Activated CD4-positive, alpha-beta T cell treated with anti-CD3 and anti-CD28 coated beads for 36 hours (primary cell): Measurements from ENCODE around the gene TCTN1. TPM values are rescaled to one million over a fixed set of nuclear protein-coding genes. Genes with fewer than 3 reads are reported as not detected.

Experiments used
- ATAC-seq: fragments of 200-7000 bp; cut with Tn5 transposase; one replicate; pipeline ENCODE4 v1.10.0; 2021; ENCODE audit warnings: mild to moderate bottlenecking, moderate library complexity
- CTCF ChIA-PET: fragments of 350-600 bp; sonication (Branson Sonifier 250); formaldehyde crosslinking; loops from one replicate; lab custom pipeline; 2021; ENCODE audit warnings: antibody characterized with exemption; lab: Charles Lee
- POLR2A ChIA-PET: fragments of 350-600 bp; sonication (Branson Sonifier 250); formaldehyde crosslinking; loops from one replicate; lab custom pipeline; 2021; ENCODE audit warnings: antibody characterized with exemption, inconsistent platforms; lab: Charles Lee
- DNase-seq: peaks from one replicate; pipeline ENCODE4 v3.0.0-alpha.2; 2020
- H3K27ac Mint-ChIP-seq: one replicate; pipeline ENCODE4 v1.8.0; 2021; ENCODE audit warnings: mixed read lengths
- H3K27me3 Mint-ChIP-seq: one replicate; pipeline ENCODE4 v1.8.0; 2021; ENCODE audit warnings: mixed read lengths
- H3K36me3 Mint-ChIP-seq: one replicate; pipeline ENCODE4 v1.8.0; 2021; ENCODE audit warnings: low read depth, mixed read lengths
- H3K4me1 Mint-ChIP-seq: one replicate; pipeline ENCODE4 v1.8.0; 2021; ENCODE audit warnings: mixed read lengths
- H3K4me3 Mint-ChIP-seq: one replicate; pipeline ENCODE4 v1.8.0; 2021; ENCODE audit warnings: mild to moderate bottlenecking, moderate library complexity, mixed read lengths
- H3K9me3 Mint-ChIP-seq: one replicate; pipeline ENCODE4 v1.8.0; 2021; ENCODE audit warnings: low read depth, mixed read lengths
- intact Hi-C, 2 experiments: fragments of 100-400 bp; cut with DNase I in 1 of 2; cut with micrococcal nuclease in 1 of 2; formaldehyde crosslinking; loops; one replicate each; pipeline versions ENCODE4 v1.14.2 to v1.15.1; 2022 to 2024; cut with DNase I, micrococcal nuclease
- total RNA-seq, 2 experiments: library from RNA; stranded (reverse); gene quantifications; one replicate each; pipeline ENCODE4 v1.2.3, GENCODE V29; 2021

TCTN1 gene
- total RNA-seq, 2 experiments from 2014 or later, result 7.2 to 7.3 TPM

- no peaks in the 10 kb centered on the region for H3K27me3 Mint-ChIP-seq
- DNase-seq, result no peak
- H3K9me3 Mint-ChIP-seq, result peaks cover 11% of the 10 kb centered on the region
- H3K36me3 Mint-ChIP-seq, result peaks cover 38% of the 10 kb centered on the region
- CTCF ChIA-PET, result interaction anchor here (0.6 to 3.0 kb wide), 9 partner anchors 8 to 222 kb away, joined by 3 to 19 read pairs (median 5); partner anchors contain the start of gene FAM216A
- no peak for ATAC-seq
- H3K4me3 Mint-ChIP-seq, result no peak overlapping the region
- H3K4me1 Mint-ChIP-seq, result peaks cover 75% of the 10 kb centered on the region
- intact Hi-C loops, result loop anchor here in 1 of 2 experiments (5.0 kb wide), 1 partner anchor 1888 kb away; no protein-coding TSS in a partner anchor
- H3K27ac Mint-ChIP-seq, result peak overlapping the region; percentile 55
- POLR2A ChIA-PET, result interaction anchor here (0.7 to 0.8 kb wide), 3 partner anchors 13 to 824 kb away, joined by 3 to 5 read pairs (median 4); partner anchors contain the start of gene RAD9B
These were observed 38.6 kb upstream of the TCTN1 start for GRCh38 chr12:110575326-110575725.

GRCh38 chr12:110576504-110576903 lies 37.4 kb upstream of the TCTN1 start:
- DNase-seq, result no peak
- Mint-ChIP-seq H3K27ac (peak overlapping the region; percentile 100), H3K27me3 (no peaks in the 10 kb centered on the region), H3K4me1 (peaks cover 86% of the 10 kb centered on the region), H3K4me3 (peak overlapping the region; percentile 91), H3K36me3 (peaks cover 42% of the 10 kb centered on the region), H3K9me3 (peaks cover 7% of the 10 kb centered on the region)
- intact Hi-C loops, result loop anchor here in 1 of 2 experiments (5.0 kb wide), 1 partner anchor 1889 kb away; no protein-coding TSS in a partner anchor
- ChIA-PET POLR2A (no interaction called here), CTCF (interaction anchor here (1.0 to 3.0 kb wide), 5 partner anchors 9 to 26 kb away, joined by 4 to 19 read pairs (median 6); no protein-coding TSS in a partner anchor)
- no peak for ATAC-seq

GRCh38 chr12:110577864-110578693 lies 35.9 kb upstream of the TCTN1 start:
- Mint-ChIP-seq H3K4me3 (peak overlapping the region; percentile 91), H3K27ac (peak overlapping the region; percentile 100), H3K36me3 (peaks cover 39% of the 10 kb centered on the region), H3K27me3 (no peaks in the 10 kb centered on the region), H3K9me3 (no peaks in the 10 kb centered on the region), H3K4me1 (peaks cover 78% of the 10 kb centered on the region)
- intact Hi-C loops, result loop anchor here (1.0 to 5.0 kb wide), 7 partner anchors 16 to 1891 kb away; partner anchors contain the start of genes FAM216A (in 2 of the 2), GPN3 (in 2 of the 2), ATP2A2 (in 1 of the 2) and RAD9B (in 1 of the 2)
- ChIA-PET CTCF (interaction anchor here (0.6 to 2.2 kb wide), 7 partner anchors 12 to 293 kb away, joined by 3 to 9 read pairs (median 4); no protein-coding TSS in a partner anchor), POLR2A (interaction anchor here (0.5 to 1.9 kb wide), 3 partner anchors 13 to 291 kb away, joined by 3 to 4 read pairs (median 3); partner anchors contain the start of gene TCTN1)
- DNase-seq (peak; percentile 61), ATAC-seq (peak; percentile 67)

- Mint-ChIP-seq H3K9me3 (no peaks in the 10 kb centered on the region), H3K4me3 (peak overlapping the region; percentile 91), H3K27ac (peak overlapping the region; percentile 100), H3K4me1 (peaks cover 80% of the 10 kb centered on the region), H3K36me3 (peaks cover 39% of the 10 kb centered on the region), H3K27me3 (no peaks in the 10 kb centered on the region)
- CTCF ChIA-PET, result interaction anchor here (0.6 to 2.2 kb wide), 11 partner anchors 12 to 309 kb away, joined by 3 to 11 read pairs (median 4); partner anchors contain the start of gene GPN3
- peak; percentile 43 for ATAC-seq
- peak; percentile 65 for DNase-seq
- intact Hi-C loops, result loop anchor here (1.0 to 5.0 kb wide), 7 partner anchors 17 to 1892 kb away; partner anchors contain the start of genes FAM216A (in 2 of the 2), GPN3 (in 2 of the 2), ATP2A2 (in 1 of the 2) and RAD9B (in 1 of the 2)
- POLR2A ChIA-PET, result interaction anchor here (1.0 to 1.9 kb wide), 3 partner anchors 12 to 35 kb away, joined by 3 to 4 read pairs (median 4); partner anchors contain the start of gene TCTN1
These were observed 35.0 kb upstream of the TCTN1 start for GRCh38 chr12:110578694-110579534.

GRCh38 chr12:110579535-110580253 lies 34.2 kb upstream of the TCTN1 start:
- DNase-seq (peak; percentile 47), ATAC-seq (no peak)
- peaks cover 81% of the 10 kb centered on the region for H3K4me1 Mint-ChIP-seq
- POLR2A ChIA-PET, result interaction anchor here (0.6 to 1.0 kb wide), 6 partner anchors 17 to 1885 kb away, joined by 3 to 4 read pairs (median 4); partner anchors contain the start of genes GPN3 and SSH1
- CTCF ChIA-PET, result interaction anchor here (0.6 to 2.2 kb wide), 8 partner anchors 11 to 308 kb away, joined by 3 to 11 read pairs (median 4); partner anchors contain the start of gene GPN3
- no peaks in the 10 kb centered on the region for H3K9me3 Mint-ChIP-seq
- peak overlapping the region; percentile 91 for H3K4me3 Mint-ChIP-seq
- peak overlapping the region; percentile 100 for H3K27ac Mint-ChIP-seq
- intact Hi-C loops, result loop anchor here in 1 of 2 experiments (5.0 kb wide), 3 partner anchors 582 to 1892 kb away; partner anchors contain the start of genes ANKRD13A, GIT2 and SH2B3
- peaks cover 35% of the 10 kb centered on the region for H3K36me3 Mint-ChIP-seq
- no peaks in the 10 kb centered on the region for H3K27me3 Mint-ChIP-seq

GRCh38 chr12:110581931-110582275 lies 32.0 kb upstream of the TCTN1 start:
- Mint-ChIP-seq H3K4me1 (peaks cover 73% of the 10 kb centered on the region), H3K36me3 (peaks cover 31% of the 10 kb centered on the region), H3K9me3 (no peaks in the 10 kb centered on the region), H3K27me3 (no peaks in the 10 kb centered on the region), H3K27ac (peak overlapping the region; percentile 94), H3K4me3 (peak overlapping the region; percentile 91)
- ChIA-PET POLR2A (interaction anchor here (0.7 kb wide), 1 partner anchor 32 kb away, joined by 9 read pairs; the partner anchor contains the start of gene TCTN1), CTCF (interaction anchor here (0.6 to 1.7 kb wide), 5 partner anchors 9 to 38 kb away, joined by 3 to 4 read pairs (median 4); no protein-coding TSS in a partner anchor)
- DNase-seq, result peak; percentile 20
- no peak for ATAC-seq
- intact Hi-C loops, result loop anchor here in 1 of 2 experiments (2.0 to 5.0 kb wide), 3 partner anchors 161 to 825 kb away; partner anchors contain the start of genes ANKRD13A, GIT2, PPP1CC and SH2B3

- peak; percentile 26 for ATAC-seq
- POLR2A ChIA-PET, result no interaction called here
- CTCF ChIA-PET, result interaction anchor here (1.0 to 1.2 kb wide), 2 partner anchors 18 to 19 kb away, joined by 3 to 4 read pairs; no protein-coding TSS in a partner anchor
- peak; percentile 87 for DNase-seq
- peaks cover 68% of the 10 kb centered on the region for H3K4me1 Mint-ChIP-seq
- intact Hi-C loops, result loop anchor here in 1 of 2 experiments (1.0 to 5.0 kb wide), 7 partner anchors 32 to 825 kb away; partner anchors contain the start of genes ANKRD13A, FAM216A, GIT2 and GPN3
- H3K4me3 Mint-ChIP-seq, result peak overlapping the region; percentile 91
- no peaks in the 10 kb centered on the region for H3K9me3 Mint-ChIP-seq
- peaks cover 31% of the 10 kb centered on the region for H3K36me3 Mint-ChIP-seq
- no peaks in the 10 kb centered on the region for H3K27me3 Mint-ChIP-seq
- H3K27ac Mint-ChIP-seq, result peak overlapping the region; percentile 94
These were observed 31.4 kb upstream of the TCTN1 start for GRCh38 chr12:110582276-110583136.

- Mint-ChIP-seq H3K9me3 (no peaks in the 10 kb centered on the region), H3K36me3 (peaks cover 31% of the 10 kb centered on the region), H3K4me1 (peaks cover 59% of the 10 kb centered on the region), H3K27ac (peak within 1 kb of the TSS; percentile 99), H3K4me3 (peak within 1 kb of the TSS; percentile 91), H3K27me3 (no peaks in the 10 kb centered on the region)
- ChIA-PET POLR2A (no interaction called here), CTCF (interaction anchor here (1.7 to 3.8 kb wide), 4 partner anchors 8 to 133 kb away, joined by 7 to 33 read pairs (median 12); partner anchors contain the start of gene ARPC3)
- intact Hi-C loops, result loop anchor here in 1 of 2 experiments (1.0 to 5.0 kb wide), 7 partner anchors 31 to 824 kb away; partner anchors contain the start of genes ANKRD13A, FAM216A, GIT2 and GPN3
- ATAC-seq (peak; percentile 86), DNase-seq (peak; percentile 99)
These were observed 30.5 kb upstream of the TCTN1 start, which contains the start of gene PPTC7 for GRCh38 chr12:110583137-110584059. Gene PPTC7, minus strand, starts transcription at chr12:110583318. Its CDS starts 287 bp downstream, at chr12:110583031.
